Activated T-cell treated with anti-CD3 and anti-CD28 coated beads for 24 hours (primary cell): Measurements from ENCODE around the gene PROM2.
"Not testable (repeated sequence)": the region's sequence is repeated elsewhere in the genome, so short reads cannot be mapped to it uniquely, and the experiment has no call there.

ENCODE experiments used
- DNase-seq: peaks from one replicate; pipeline ENCODE4 v3.0.0-alpha.2; 2020; ENCODE audit warnings: low read depth

The PROM2 gene

GRCh38 chr2:95274291-95275150, at the start of gene PROM2:
PROM2 (plus strand) TSS chr2:95274449; CDS start chr2:95274586, 137 bp downstream.
- no peak for DNase-seq

GRCh38 chr2:95225658-95226057, 48.6 kb upstream of the PROM2 start:
- DNase-seq = no peak

- DNase-seq = peak; percentile 2
Measured at GRCh38 chr2:95231723-95232122, 42.5 kb upstream of the PROM2 start.

- no peak for DNase-seq
Measured at GRCh38 chr2:95232232-95232631, 42.0 kb upstream of the PROM2 start.

GRCh38 chr2:95234286-95234785, 39.9 kb upstream of the PROM2 start:
- no peak for DNase-seq

- no peak for DNase-seq
Measured at GRCh38 chr2:95234816-95235215, 39.4 kb upstream of the PROM2 start.

- DNase-seq = no peak
Measured at GRCh38 chr2:95238131-95238530, 36.1 kb upstream of the PROM2 start.

GRCh38 chr2:95240091-95240490, 34.2 kb upstream of the PROM2 start:
- no peak for DNase-seq

GRCh38 chr2:95240556-95240955, 33.7 kb upstream of the PROM2 start:
- no peak for DNase-seq

GRCh38 chr2:95242084-95242483, 32.2 kb upstream of the PROM2 start:
- DNase-seq = not testable (repeated sequence)

GRCh38 chr2:95258271-95258670, 16.0 kb upstream of the PROM2 start:
- DNase-seq = no peak

GRCh38 chr2:95260028-95261023, 13.9 kb upstream of the PROM2 start:
- DNase-seq = no peak

GRCh38 chr2:95261602-95262001, 12.6 kb upstream of the PROM2 start:
- no peak for DNase-seq

- no peak for DNase-seq
Measured at GRCh38 chr2:95262896-95263542, 11.2 kb upstream of the PROM2 start.

GRCh38 chr2:95264624-95265023, 9.6 kb upstream of the PROM2 start:
- no peak for DNase-seq

- no peak for DNase-seq
Measured at GRCh38 chr2:95265182-95265581, 9.1 kb upstream of the PROM2 start.

- DNase-seq = no peak
Measured at GRCh38 chr2:95266781-95267430, 7.3 kb upstream of the PROM2 start.

- DNase-seq = no peak
Measured at GRCh38 chr2:95267458-95268210, 6.6 kb upstream of the PROM2 start.

GRCh38 chr2:95268211-95269035, 5.8 kb upstream of the PROM2 start:
- DNase-seq = no peak
